ENCODE data around the gene AJAP1. TPM values are rescaled to one million over a fixed set of nuclear protein-coding genes. Genes with fewer than 3 reads are reported as not detected.

AJAP1 gene
- total RNA-seq, 1 donor: under 0.01 TPM

- no peak for DNase-seq (ENCODE audit: low read depth)
- TF ChIP-seq CTCF (IDR thresholded peaks at IDR 0.05; ENCODE audit: insufficient read depth, low read length): no peak
- no peak overlapping the region for H3K4me3 ChIP-seq (ENCODE audit: low read depth, low read length)
These were observed 105.3 kb downstream of the AJAP1 start for GRCh38 chr1:4759671-4760070.

- DNase-seq (ENCODE audit: low read depth): no peak
- no peak for TF ChIP-seq CTCF (IDR thresholded peaks at IDR 0.05; ENCODE audit: insufficient read depth, low read length)
- H3K4me3 ChIP-seq (ENCODE audit: low read depth, low read length): no peak overlapping the region
These were observed 105.7 kb downstream of the AJAP1 start for GRCh38 chr1:4760088-4760487.

GRCh38 chr1:4761324-4761723, 106.9 kb downstream of the AJAP1 start:
- DNase-seq (ENCODE audit: low read depth): no peak
- no peak for TF ChIP-seq CTCF (IDR thresholded peaks at IDR 0.05; ENCODE audit: insufficient read depth, low read length)
- H3K4me3 ChIP-seq (ENCODE audit: low read depth, low read length): no peak overlapping the region

- no peak overlapping the region for H3K4me3 ChIP-seq (ENCODE audit: low read depth, low read length)
- no peak for TF ChIP-seq CTCF (IDR thresholded peaks at IDR 0.05; ENCODE audit: insufficient read depth, low read length)
- no peak for DNase-seq (ENCODE audit: low read depth)
These were observed 107.7 kb downstream of the AJAP1 start for GRCh38 chr1:4762146-4762545.

GRCh38 chr1:4767308-4767707, 112.9 kb downstream of the AJAP1 start:
- no peak overlapping the region for H3K4me3 ChIP-seq (ENCODE audit: low read depth, low read length)
- TF ChIP-seq CTCF (IDR thresholded peaks at IDR 0.05; ENCODE audit: insufficient read depth, low read length): no peak
- no peak for DNase-seq (ENCODE audit: low read depth)

GRCh38 chr1:4768553-4768952, 114.1 kb downstream of the AJAP1 start:
- TF ChIP-seq CTCF (IDR thresholded peaks at IDR 0.05; ENCODE audit: insufficient read depth, low read length): no peak
- DNase-seq (ENCODE audit: low read depth): no peak
- no peak overlapping the region for H3K4me3 ChIP-seq (ENCODE audit: low read depth, low read length)

GRCh38 chr1:4769516-4770280, 115.3 kb downstream of the AJAP1 start:
- no peak for DNase-seq (ENCODE audit: low read depth)
- no peak for TF ChIP-seq CTCF (IDR thresholded peaks at IDR 0.05; ENCODE audit: insufficient read depth, low read length)
- H3K4me3 ChIP-seq (ENCODE audit: low read depth, low read length): no peak overlapping the region

Data from fibroblast of the aortic adventitia (primary cell).